Ovary (tissue), 9 donors: ENCODE measurements around the gene BPIFA3. TPM values are rescaled to one million over a fixed set of nuclear protein-coding genes. Genes with fewer than 3 reads are reported as not detected.

ENCODE experiments used
- DNase-seq, 5 donors: peaks; one replicate each; pipeline ENCODE4 v3.0.0-alpha.2; 2019 to 2020
- H3K27ac ChIP-seq, 2 donors: fragments of 200-600 bp; one replicate each; pipeline versions ENCODE4 v1.5.1 to v1.8.0; 2019 to 2022
- H3K27me3 ChIP-seq: fragments of 200-600 bp; one replicate; pipeline ENCODE4 v1.8.0; 2022
- H3K36me3 ChIP-seq: fragments of 200-600 bp; sonication (generic); one replicate; pipeline ENCODE4 v1.5.1; 2019
- H3K4me1 ChIP-seq: one replicate; pipeline ENCODE4 v1.8.1; 2013; ENCODE audit warnings: mild to moderate bottlenecking, moderate library complexity; ENCODE audit not compliant: insufficient read depth
- H3K4me3 ChIP-seq: fragments of 200-600 bp; sonication (generic); one replicate; pipeline ENCODE4 v1.5.1; 2017
- H3K9me3 ChIP-seq, 2 donors: fragments of 200-600 bp in 1 of 2; sonication (generic) in 1 of 2; one replicate each; pipeline versions ENCODE4 v1.5.1 to v1.8.1; 2013 to 2019; ENCODE audit warnings: mild to moderate bottlenecking in 1 of 2, moderate library complexity in 1 of 2
- CTCF ChIP-seq, 3 donors: fragments of 450-650 bp in 2 of 3; fragments of 200-600 bp in 1 of 3; IDR thresholded peaks; one replicate each; pipeline versions ENCODE4 v1.5.1 to v1.8.0; 2016 to 2022; ENCODE audit warnings: antibody characterized with exemption in 3 of 3, mild to moderate bottlenecking in 1 of 3
- EP300 ChIP-seq: sonication (generic); formaldehyde crosslinking; IDR thresholded peaks from one replicate; pipeline ENCODE4 v1.6.1; 2017; ENCODE audit warnings: antibody characterized with exemption
- POLR2A ChIP-seq: fragments of 450-650 bp; IDR thresholded peaks from one replicate; pipeline ENCODE4 v1.6.1; 2017; ENCODE audit warnings: antibody characterized with exemption, mild to moderate bottlenecking, moderate library complexity
- WGBS, 3 donors: extraction: QIAGEN DNeasy Blood & Tissue Kit in 1 of 3; methylation state at CpG; one replicate each; pipeline versions ENCODE4 v1.1.5 to v1.1.7; 2013 to 2017; 5-methylcytosine and 5-hydroxymethylcytosine counted together
- intact Hi-C, 4 donors: fragments of 100-400 bp; cut with DNase I; formaldehyde crosslinking; loops; one replicate each; pipeline versions ENCODE4 v1.11.0 to v1.15.1; 2022 to 2023
- polyA plus RNA-seq, 2 donors: library from polyadenylated mRNA; stranded (reverse); fragments of 200-250 nt in 1 of 2; fragments of 350-450 nt in 1 of 2; fragmentation: Illumina TruSeq in 1 of 2; extraction: RNeasy Lipid Tissue Mini Kit (QIAGEN cat#74804) in 1 of 2; gene quantifications; one replicate each; pipeline ENCODE4 v1.2.3, GENCODE V29; 2013 to 2014
- total RNA-seq, 7 donors: library from RNA; depleted of rRNA in 2 of 7; stranded (reverse); fragments of >200 nt in 2 of 7; fragmentation: NEBNext Ultra II Directional in 3 of 7; extraction: Animal tissue kit (Norgen Biotek cat#: 25700) in 3 of 7; gene quantifications; one replicate each; pipeline versions ENCODE4 v1.1.0 to v1.2.4, GENCODE V29; 2016 to 2023
- donor health status: DM: no; HTN: no; CAD: no; lungs with moderate emphysema.
- donor health status: DM: no; HTN: no; CAD: no.
- donor health status: Bipolar disorder and iron deficiency.
- donor health status: DM: yes; HTN: yes; CAD: no.
- donor health status: DM: no; HTN: no; CAD: no.
- donor health status: DM: yes; HTN: yes; CAD: no.

BPIFA3 gene
- total and polyA plus RNA-seq, 9 donors, result not detected

- no peaks in the 10 kb centered on the region for H3K36me3 ChIP-seq
- H3K4me1 ChIP-seq, result no peaks in the 10 kb centered on the region
- H3K27me3 ChIP-seq, result no peaks in the 10 kb centered on the region
- TF ChIP-seq POLR2A (no peak), CTCF (IDR thresholded peaks at IDR 0.05) (no peak), EP300 (no peak)
- no peak for DNase-seq
- no peaks in the 10 kb centered on the region for H3K9me3 ChIP-seq
- no peak overlapping the region for H3K27ac ChIP-seq
- WGBS, 3 donors, result 68 to 73% (median 70%) methylated on average over 5 of the region's 5 CpGs
- intact Hi-C loops, result no loop called here
- H3K4me3 ChIP-seq, result no peak overlapping the region
These were observed 42.2 kb downstream of the BPIFA3 start for GRCh38 chr20:33259371-33259770.

- Histone ChIP-seq H3K9me3 (no peaks in the 10 kb centered on the region), H3K4me3 (no peak overlapping the region), H3K27ac (no peak overlapping the region), H3K36me3 (no peaks in the 10 kb centered on the region), H3K4me1 (no peaks in the 10 kb centered on the region), H3K27me3 (no peaks in the 10 kb centered on the region)
- no peak for DNase-seq
- no peak for TF ChIP-seq EP300
- intact Hi-C loops, result no loop called here
- 67 to 81% (median 75%) methylated on average over 4 of the region's 4 CpGs for WGBS, 3 donors
These were observed 44.3 kb downstream of the BPIFA3 start for GRCh38 chr20:33261465-33261864.

- no peaks in the 10 kb centered on the region for H3K9me3 ChIP-seq
- no peak for TF ChIP-seq CTCF (IDR thresholded peaks at IDR 0.05)
- TF ChIP-seq POLR2A, result no peak
- no peak for TF ChIP-seq EP300
- H3K4me1 ChIP-seq, result no peaks in the 10 kb centered on the region
- DNase-seq, result no peak
- H3K4me3 ChIP-seq, result no peak overlapping the region
- intact Hi-C loops, result no loop called here
- no peak overlapping the region for H3K27ac ChIP-seq
- WGBS, 3 donors, result 14 to 23% (median 18%) methylated on average over 5 of the region's 5 CpGs
- H3K27me3 ChIP-seq, result no peaks in the 10 kb centered on the region
- H3K36me3 ChIP-seq, result no peaks in the 10 kb centered on the region
These were observed 45.5 kb downstream of the BPIFA3 start for GRCh38 chr20:33262658-33263065.

GRCh38 chr20:33263784-33264183 lies 46.6 kb downstream of the BPIFA3 start:
- no peaks in the 10 kb centered on the region for H3K9me3 ChIP-seq
- TF ChIP-seq POLR2A (no peak), EP300 (no peak), CTCF (IDR thresholded peaks at IDR 0.05) (no peak)
- 70 to 86% (median 79%) methylated on average over 5 of the region's 5 CpGs for WGBS, 3 donors
- no peaks in the 10 kb centered on the region for H3K36me3 ChIP-seq
- no peaks in the 10 kb centered on the region for H3K27me3 ChIP-seq
- H3K4me1 ChIP-seq, result no peaks in the 10 kb centered on the region
- intact Hi-C loops, result no loop called here
- H3K27ac ChIP-seq, result no peak overlapping the region
- DNase-seq, result no peak
- no peak overlapping the region for H3K4me3 ChIP-seq

- intact Hi-C loops, result no loop called here
- Histone ChIP-seq H3K4me3 (no peak overlapping the region), H3K27ac (no peak overlapping the region), H3K27me3 (no peaks in the 10 kb centered on the region), H3K36me3 (no peaks in the 10 kb centered on the region), H3K4me1 (no peaks in the 10 kb centered on the region), H3K9me3 (no peaks in the 10 kb centered on the region)
- TF ChIP-seq POLR2A, result no peak
- TF ChIP-seq CTCF (IDR thresholded peaks at IDR 0.05), result no peak
- TF ChIP-seq EP300, result no peak
- WGBS, 3 donors, result 49 to 65% (median 56%) methylated on average over 3 of the region's 3 CpGs
- no peak for DNase-seq
These were observed 50.5 kb downstream of the BPIFA3 start for GRCh38 chr20:33267701-33268100.
